ENCODE results near the gene AGBL1. TPM values are rescaled to one million over a fixed set of nuclear protein-coding genes. Genes with fewer than 3 reads are reported as not detected.
"Not testable (repeated sequence)": the region's sequence is repeated elsewhere in the genome, so short reads cannot be mapped to it uniquely, and the experiment has no call there.

The AGBL1 gene
- total RNA-seq, 6 experiments from 2014 or later, result not detected

GRCh38 chr15:86877171-86877631 lies 797.5 kb downstream of the AGBL1 start:
- Histone ChIP-seq H3K27ac (no peak overlapping the region), H3K9me3 (no peaks in the 10 kb centered on the region), H3K4me1 (no peaks in the 10 kb centered on the region), H3K36me3 (no peaks in the 10 kb centered on the region), H3K27me3 (no peaks in the 10 kb centered on the region), H3K4me3 (no peak overlapping the region)
- intact Hi-C loops (cut with DNase I), result no loop called here
- TF ChIP-seq, protein P1, sequence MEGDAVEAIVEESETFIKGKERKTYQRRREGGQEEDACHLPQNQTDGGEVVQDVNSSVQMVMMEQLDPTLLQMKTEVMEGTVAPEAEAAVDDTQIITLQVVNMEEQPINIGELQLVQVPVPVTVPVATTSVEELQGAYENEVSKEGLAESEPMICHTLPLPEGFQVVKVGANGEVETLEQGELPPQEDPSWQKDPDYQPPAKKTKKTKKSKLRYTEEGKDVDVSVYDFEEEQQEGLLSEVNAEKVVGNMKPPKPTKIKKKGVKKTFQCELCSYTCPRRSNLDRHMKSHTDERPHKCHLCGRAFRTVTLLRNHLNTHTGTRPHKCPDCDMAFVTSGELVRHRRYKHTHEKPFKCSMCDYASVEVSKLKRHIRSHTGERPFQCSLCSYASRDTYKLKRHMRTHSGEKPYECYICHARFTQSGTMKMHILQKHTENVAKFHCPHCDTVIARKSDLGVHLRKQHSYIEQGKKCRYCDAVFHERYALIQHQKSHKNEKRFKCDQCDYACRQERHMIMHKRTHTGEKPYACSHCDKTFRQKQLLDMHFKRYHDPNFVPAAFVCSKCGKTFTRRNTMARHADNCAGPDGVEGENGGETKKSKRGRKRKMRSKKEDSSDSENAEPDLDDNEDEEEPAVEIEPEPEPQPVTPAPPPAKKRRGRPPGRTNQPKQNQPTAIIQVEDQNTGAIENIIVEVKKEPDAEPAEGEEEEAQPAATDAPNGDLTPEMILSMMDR (IDR thresholded peaks at IDR 0.05), result no peak
- no peak for TF ChIP-seq POLR2A (IDR thresholded peaks at IDR 0.05)
- 42% methylated on average over 2 of the region's 2 CpGs for WGBS (ENCODE audit: insufficient coverage, low coverage, low lambda C conversion rate, missing lambda C conversion rate)
- ATAC-seq, result no peak
- no peak for DNase-seq

DNA sequence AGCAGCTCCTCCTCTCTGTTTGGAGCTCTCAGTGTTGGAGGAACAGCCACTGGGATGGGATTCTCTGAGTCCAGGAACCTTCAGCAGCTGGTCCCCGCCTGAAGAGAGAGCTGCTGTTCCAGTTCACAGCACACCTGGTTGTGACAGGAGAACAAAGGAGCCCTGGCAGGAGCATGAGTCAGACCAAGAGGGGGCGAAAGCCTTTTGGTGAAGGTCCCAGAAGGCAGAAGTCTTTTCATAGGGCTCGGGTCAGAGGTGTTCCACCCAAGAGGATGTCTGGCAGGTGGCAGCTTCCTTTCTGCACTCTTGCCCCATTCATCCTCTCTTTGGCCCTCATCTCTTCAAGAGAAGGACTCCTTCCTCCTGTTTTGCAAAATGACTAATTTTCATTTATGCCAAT lies 799.2 kb downstream of the AGBL1 start:
- H3K4me3 ChIP-seq; H3K9me3 ChIP-seq; ATAC-seq; DNase-seq; intact Hi-C loops (cut with DNase I); H3K36me3 ChIP-seq; H3K27me3 ChIP-seq; H3K27ac ChIP-seq; H3K4me1 ChIP-seq: not testable (repeated sequence)
- 14% methylated on average over 1 of the region's 3 CpGs for WGBS (ENCODE audit: insufficient coverage, low coverage, low lambda C conversion rate, missing lambda C conversion rate)

DNA sequence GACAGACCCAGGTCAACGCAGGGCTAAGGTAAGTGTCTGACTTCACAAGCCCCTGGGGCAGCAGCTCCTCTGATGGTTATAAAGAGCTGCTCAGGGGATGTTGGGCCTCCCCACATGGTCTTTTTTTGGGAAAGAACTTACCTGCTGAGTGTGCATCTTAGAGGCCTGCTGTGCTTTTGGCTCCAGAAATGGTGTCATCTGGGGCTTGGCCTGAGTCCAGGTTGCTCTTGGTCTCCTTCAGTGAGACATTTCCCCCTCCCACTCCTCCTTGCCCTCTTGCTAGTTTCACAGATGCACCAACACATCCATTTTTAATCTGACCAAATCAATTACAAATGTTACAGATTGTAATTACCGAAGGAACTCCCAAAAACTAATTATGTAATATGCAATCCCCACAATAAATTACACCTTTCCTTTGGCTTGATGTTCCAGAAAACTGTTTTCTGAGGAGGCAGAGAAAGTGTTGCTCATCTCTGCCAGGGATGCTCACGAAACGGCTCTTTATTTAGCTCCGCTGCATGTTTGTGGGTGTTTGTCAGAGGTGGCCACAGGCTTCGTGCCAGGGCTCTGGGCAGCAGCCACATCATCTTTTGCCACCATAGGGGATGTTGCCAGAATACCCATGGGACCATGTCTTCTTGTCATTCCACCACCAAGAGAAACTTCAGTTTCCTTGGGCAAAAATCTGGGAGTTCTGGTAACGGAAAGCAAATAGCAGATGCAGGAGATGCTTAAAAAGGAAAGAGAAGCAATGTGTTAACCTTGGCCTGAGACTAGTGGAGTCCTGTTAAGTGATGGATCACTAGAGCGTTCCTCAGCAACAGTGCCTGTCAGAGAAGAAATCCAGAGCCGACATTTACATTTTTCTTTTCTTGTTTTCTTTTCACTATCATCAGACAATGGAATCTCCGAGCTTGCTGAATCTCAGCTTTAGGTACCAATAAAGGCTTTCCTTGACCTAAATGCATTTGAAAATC lies 799.9 kb downstream of the AGBL1 start:
- Histone ChIP-seq H3K27ac (no peak overlapping the region), H3K9me3 (no peaks in the 10 kb centered on the region), H3K4me1 (no peaks in the 10 kb centered on the region), H3K4me3 (no peak overlapping the region), H3K36me3 (no peaks in the 10 kb centered on the region), H3K27me3 (no peaks in the 10 kb centered on the region)
- intact Hi-C loops (cut with DNase I), result no loop called here
- WGBS (ENCODE audit: insufficient coverage, low coverage, low lambda C conversion rate, missing lambda C conversion rate), result 68% methylated on average over 10 of the region's 10 CpGs
- TF ChIP-seq, protein P1 (IDR thresholded peaks at IDR 0.05), result no peak
- no peak for TF ChIP-seq POLR2A (IDR thresholded peaks at IDR 0.05)
- no peak for DNase-seq
- ATAC-seq, result no peak

- WGBS (ENCODE audit: insufficient coverage, low coverage, low lambda C conversion rate, missing lambda C conversion rate), result 18% methylated on average over 1 of the region's 1 CpG
- TF ChIP-seq POLR2A (IDR thresholded peaks at IDR 0.05), result no peak
- TF ChIP-seq, protein P1 (IDR thresholded peaks at IDR 0.05), result no peak
- Histone ChIP-seq H3K36me3 (no peaks in the 10 kb centered on the region), H3K4me3 (no peak overlapping the region), H3K27ac (no peak overlapping the region), H3K4me1 (no peaks in the 10 kb centered on the region), H3K9me3 (no peaks in the 10 kb centered on the region), H3K27me3 (no peaks in the 10 kb centered on the region)
- ATAC-seq (no peak), DNase-seq (no peak)
- intact Hi-C loops (cut with DNase I), result no loop called here
These were observed 805.9 kb downstream of the AGBL1 start for GRCh38 chr15:86885616-86886015.

DNA sequence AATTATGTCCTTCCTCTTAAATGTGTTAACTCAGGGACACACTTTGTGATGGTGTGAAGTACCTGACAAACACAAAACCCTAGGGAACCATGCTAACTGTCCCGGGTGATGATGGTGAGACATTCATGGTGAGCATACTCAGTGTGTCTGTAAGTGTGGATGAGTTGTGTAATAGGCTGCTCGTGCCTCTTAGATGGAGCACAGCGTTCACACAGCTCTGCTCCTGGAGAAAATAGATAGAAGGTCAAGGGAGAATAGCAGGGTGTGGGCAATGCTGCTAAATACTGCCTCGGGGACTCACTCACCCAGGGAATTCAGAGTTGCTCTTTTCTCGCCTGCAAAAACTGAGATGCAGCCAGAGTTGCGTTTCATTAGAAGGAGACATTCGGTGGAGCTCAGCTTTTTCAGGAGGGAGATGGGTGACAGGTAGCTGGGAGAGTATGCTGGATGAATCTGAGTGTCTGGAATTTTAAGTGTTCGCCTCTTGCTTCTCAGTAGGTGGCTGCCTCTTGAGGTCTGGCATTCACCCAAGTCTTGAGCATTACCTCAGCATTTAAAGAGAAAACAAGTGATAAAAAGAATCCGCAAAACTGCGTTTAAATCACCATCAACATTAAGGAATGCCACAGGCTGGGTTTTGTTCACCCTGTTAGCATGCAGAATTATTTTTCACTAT lies 813.2 kb downstream of the AGBL1 start:
- Histone ChIP-seq H3K4me3 (no peak overlapping the region), H3K36me3 (no peaks in the 10 kb centered on the region), H3K9me3 (no peaks in the 10 kb centered on the region), H3K27ac (no peak overlapping the region), H3K27me3 (no peaks in the 10 kb centered on the region), H3K4me1 (no peaks in the 10 kb centered on the region)
- TF ChIP-seq, protein P1 (IDR thresholded peaks at IDR 0.05), result no peak
- no peak for TF ChIP-seq POLR2A (IDR thresholded peaks at IDR 0.05)
- no peak for ATAC-seq
- intact Hi-C loops (cut with DNase I), result no loop called here
- WGBS (ENCODE audit: insufficient coverage, low coverage, low lambda C conversion rate, missing lambda C conversion rate), result 42% methylated on average over 10 of the region's 10 CpGs
- DNase-seq, result no peak

Measured in right lobe of liver (tissue), 6 donors.